Panc1 (cell line): Measurements from ENCODE around the gene ADGRD1. TPM values are rescaled to one million over a fixed set of nuclear protein-coding genes. Genes with fewer than 3 reads are reported as not detected.

Experiments used
- ATAC-seq: fragments of 200-7000 bp; cut with Tn5 transposase; 2 replicates; pipeline ENCODE4 v1.9.1; 2020; ENCODE audit warnings: mild to moderate bottlenecking, moderate library complexity
- BruUV-seq: library from RNA; stranded (reverse); fragments of 400-500 nt; replicated peaks from 2 replicates; lab custom pipeline; 2021; lab: Mats Ljungman, UMichigan
- CTCF ChIA-PET: fragments of 300-600 bp; sonication (Branson Sonifier 250); formaldehyde crosslinking; loops from one replicate; lab custom pipeline; 2022; ENCODE audit warnings: antibody characterized with exemption; lab: Charles Lee
- POLR2A ChIA-PET: fragments of 300-600 bp; sonication (Branson Sonifier 250); formaldehyde crosslinking; loops from one replicate; lab custom pipeline; 2022; ENCODE audit warnings: antibody characterized with exemption; lab: Charles Lee
- DNase-seq: peaks from one replicate; pipeline ENCODE4 v3.0.0-alpha.2; 2010; ENCODE audit warnings: low read depth, low spot score
- H3K27ac ChIP-seq: 2 replicates; pipeline ENCODE4 v1.5.1; 2011; ENCODE audit warnings: mild to moderate bottlenecking, low read length, inconsistent platforms
- H3K27me3 ChIP-seq: fragments of 200-500 bp; sonication (Bioruptor generic); 2 replicates; pipeline ENCODE4 v1.6.0; 2014; ENCODE audit warnings: low read length, inconsistent platforms; ENCODE audit not compliant: control insufficient read depth, insufficient read depth
- H3K36me3 ChIP-seq: fragments of 200-500 bp; sonication (Bioruptor generic); 2 replicates; pipeline ENCODE4 v1.5.1; 2014; ENCODE audit warnings: inconsistent platforms, mild to moderate bottlenecking, low read length, moderate library complexity; ENCODE audit not compliant: control insufficient read depth, insufficient read depth
- H3K4me1 ChIP-seq: 2 replicates; pipeline ENCODE4 v1.5.1; 2011; ENCODE audit warnings: inconsistent platforms, mild to moderate bottlenecking, low read length, moderate library complexity; ENCODE audit not compliant: control insufficient read depth, insufficient read depth
- H3K4me3 ChIP-seq, 2 experiments: 2 replicates each; pipeline ENCODE4 v1.5.1; 2011 to 2012; ENCODE audit warnings: low read depth in 2 of 2, low read length in 2 of 2, mild to moderate bottlenecking in 2 of 2, inconsistent platforms in 1 of 2, moderate library complexity in 1 of 2
- H3K9me3 ChIP-seq: fragments of 200-500 bp; sonication (Bioruptor generic); 2 replicates; pipeline ENCODE4 v1.5.1; 2014; ENCODE audit warnings: low read depth, mild to moderate bottlenecking, inconsistent platforms, low read length, moderate library complexity; ENCODE audit not compliant: control insufficient read depth, insufficient read depth
- POLR2AphosphoS5 ChIP-seq: IDR thresholded peaks from 2 replicates; pipeline ENCODE4 v1.6.1; 2012; ENCODE audit warnings: mild to moderate bottlenecking, low read depth, low read length, moderate library complexity
- SIN3A ChIP-seq: IDR thresholded peaks from 2 replicates; pipeline ENCODE4 v1.6.1; 2012; ENCODE audit warnings: low read depth, mild to moderate bottlenecking, low read length, moderate library complexity, borderline replicate concordance; ENCODE audit not compliant: insufficient read depth
- TCF7L2 ChIP-seq: IDR thresholded peaks from 2 replicates; pipeline ENCODE4 v1.6.1; 2011; ENCODE audit warnings: mild to moderate bottlenecking, low read depth, low read length, inconsistent platforms
- in situ Hi-C: cut with HindIII; loops from 2 replicates; pipeline ENCODE4 v1.10.0; 2016; ENCODE audit warnings: low sequenced_read_pairs, low pct_unique_long_range_greater_than_20kb
- intact Hi-C: fragments of 100-400 bp; cut with micrococcal nuclease; formaldehyde crosslinking; loops from one replicate; pipeline ENCODE4 v1.10.0; 2022; ENCODE audit not compliant: unreplicated experiment
- total RNA-seq: library from RNA; stranded (reverse); gene quantifications from one replicate; pipeline ENCODE4 v1.2.1, GENCODE V29; 2021; ENCODE audit not compliant: unreplicated experiment
- TF ChIP-seq, protein P1 (sequence below): fragments of 450-650 bp; IDR thresholded peaks from 2 replicates; pipeline ENCODE4 v1.5.1; 2017; ENCODE audit warnings: mild to moderate bottlenecking
- TF ChIP-seq, protein P2 (sequence below), 2 experiments: IDR thresholded peaks; 2 replicates each; pipeline ENCODE4 v1.6.1; 2011 to 2012; ENCODE audit warnings: low read depth in 2 of 2, control low read depth in 1 of 2, low read length in 1 of 2, mild to moderate bottlenecking in 1 of 2, moderate library complexity in 1 of 2; ENCODE audit not compliant: insufficient read depth in 1 of 2

The ADGRD1 gene
- total RNA-seq, 1 experiment from 2014 or later = 0.21 TPM

DNA sequence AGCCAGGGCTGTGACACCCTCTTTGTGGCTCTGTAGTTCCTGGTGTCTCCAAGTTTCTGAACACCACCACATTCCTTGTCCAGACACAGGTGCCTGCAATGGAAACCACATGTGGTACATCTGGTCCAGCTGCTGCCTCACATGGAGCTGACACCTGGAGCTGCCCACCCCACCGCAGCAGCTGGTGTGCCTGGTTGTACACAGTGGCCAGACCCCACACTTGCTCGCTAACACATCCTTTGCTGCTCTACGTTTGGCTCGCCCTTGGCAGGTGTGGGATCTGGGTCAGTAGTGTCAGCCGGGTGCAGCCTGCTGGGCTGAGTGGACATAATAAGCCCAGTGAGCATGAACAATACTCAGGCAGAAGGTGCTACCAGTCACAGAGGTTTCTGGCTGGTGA, 198.9 kb downstream of the ADGRD1 start:
- TF ChIP-seq, protein P1, sequence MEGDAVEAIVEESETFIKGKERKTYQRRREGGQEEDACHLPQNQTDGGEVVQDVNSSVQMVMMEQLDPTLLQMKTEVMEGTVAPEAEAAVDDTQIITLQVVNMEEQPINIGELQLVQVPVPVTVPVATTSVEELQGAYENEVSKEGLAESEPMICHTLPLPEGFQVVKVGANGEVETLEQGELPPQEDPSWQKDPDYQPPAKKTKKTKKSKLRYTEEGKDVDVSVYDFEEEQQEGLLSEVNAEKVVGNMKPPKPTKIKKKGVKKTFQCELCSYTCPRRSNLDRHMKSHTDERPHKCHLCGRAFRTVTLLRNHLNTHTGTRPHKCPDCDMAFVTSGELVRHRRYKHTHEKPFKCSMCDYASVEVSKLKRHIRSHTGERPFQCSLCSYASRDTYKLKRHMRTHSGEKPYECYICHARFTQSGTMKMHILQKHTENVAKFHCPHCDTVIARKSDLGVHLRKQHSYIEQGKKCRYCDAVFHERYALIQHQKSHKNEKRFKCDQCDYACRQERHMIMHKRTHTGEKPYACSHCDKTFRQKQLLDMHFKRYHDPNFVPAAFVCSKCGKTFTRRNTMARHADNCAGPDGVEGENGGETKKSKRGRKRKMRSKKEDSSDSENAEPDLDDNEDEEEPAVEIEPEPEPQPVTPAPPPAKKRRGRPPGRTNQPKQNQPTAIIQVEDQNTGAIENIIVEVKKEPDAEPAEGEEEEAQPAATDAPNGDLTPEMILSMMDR = no peak
- TF ChIP-seq TCF7L2 (no peak), POLR2AphosphoS5 (no peak), SIN3A (no peak)
- TF ChIP-seq, protein P2, sequence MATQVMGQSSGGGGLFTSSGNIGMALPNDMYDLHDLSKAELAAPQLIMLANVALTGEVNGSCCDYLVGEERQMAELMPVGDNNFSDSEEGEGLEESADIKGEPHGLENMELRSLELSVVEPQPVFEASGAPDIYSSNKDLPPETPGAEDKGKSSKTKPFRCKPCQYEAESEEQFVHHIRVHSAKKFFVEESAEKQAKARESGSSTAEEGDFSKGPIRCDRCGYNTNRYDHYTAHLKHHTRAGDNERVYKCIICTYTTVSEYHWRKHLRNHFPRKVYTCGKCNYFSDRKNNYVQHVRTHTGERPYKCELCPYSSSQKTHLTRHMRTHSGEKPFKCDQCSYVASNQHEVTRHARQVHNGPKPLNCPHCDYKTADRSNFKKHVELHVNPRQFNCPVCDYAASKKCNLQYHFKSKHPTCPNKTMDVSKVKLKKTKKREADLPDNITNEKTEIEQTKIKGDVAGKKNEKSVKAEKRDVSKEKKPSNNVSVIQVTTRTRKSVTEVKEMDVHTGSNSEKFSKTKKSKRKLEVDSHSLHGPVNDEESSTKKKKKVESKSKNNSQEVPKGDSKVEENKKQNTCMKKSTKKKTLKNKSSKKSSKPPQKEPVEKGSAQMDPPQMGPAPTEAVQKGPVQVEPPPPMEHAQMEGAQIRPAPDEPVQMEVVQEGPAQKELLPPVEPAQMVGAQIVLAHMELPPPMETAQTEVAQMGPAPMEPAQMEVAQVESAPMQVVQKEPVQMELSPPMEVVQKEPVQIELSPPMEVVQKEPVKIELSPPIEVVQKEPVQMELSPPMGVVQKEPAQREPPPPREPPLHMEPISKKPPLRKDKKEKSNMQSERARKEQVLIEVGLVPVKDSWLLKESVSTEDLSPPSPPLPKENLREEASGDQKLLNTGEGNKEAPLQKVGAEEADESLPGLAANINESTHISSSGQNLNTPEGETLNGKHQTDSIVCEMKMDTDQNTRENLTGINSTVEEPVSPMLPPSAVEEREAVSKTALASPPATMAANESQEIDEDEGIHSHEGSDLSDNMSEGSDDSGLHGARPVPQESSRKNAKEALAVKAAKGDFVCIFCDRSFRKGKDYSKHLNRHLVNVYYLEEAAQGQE (IDR thresholded peaks at IDR 0.05; ENCODE audit: insufficient read depth in 1 of 2, low read depth in 2 of 2, low read length in 1 of 2) = no peak
- Histone ChIP-seq H3K9me3 (no peaks in the 10 kb centered on the region), H3K36me3 (no peaks in the 10 kb centered on the region), H3K27ac (no peak overlapping the region), H3K4me3 (no peak overlapping the region), H3K27me3 (peaks cover 6% of the 10 kb centered on the region; the same call in 1 of the 2 replicates), H3K4me1 (no peaks in the 10 kb centered on the region)
- ATAC-seq (no peak), DNase-seq (no peak)
- CTCF ChIA-PET = no interaction called here
- no TSS peak for BruUV-seq
- intact Hi-C loops (no loop called here), in situ Hi-C loops (no loop called here)
- POLR2A ChIA-PET = interaction anchor here (0.5 kb wide), 1 partner anchor 22 kb away, joined by 3 read pairs; no protein-coding TSS in a partner anchor

DNA sequence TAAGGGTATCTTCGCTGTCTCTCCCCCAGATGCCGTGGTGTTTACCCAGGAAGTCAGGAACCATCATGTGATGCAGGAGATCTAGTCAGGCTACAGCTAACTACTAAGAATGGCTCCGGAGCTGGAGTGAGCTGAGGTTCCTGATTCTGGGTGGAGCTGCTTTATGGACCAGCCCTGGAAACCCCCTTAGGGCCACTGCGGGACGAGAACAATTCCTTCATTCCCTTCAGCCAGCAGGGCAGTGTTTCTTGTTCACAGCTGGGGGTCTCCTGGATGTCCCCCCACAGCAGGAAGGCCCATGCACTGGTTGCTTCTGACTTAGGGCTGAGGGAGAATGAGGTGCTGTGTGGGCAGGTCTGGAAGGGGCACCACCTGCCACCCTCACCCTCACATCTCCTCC, 199.3 kb downstream of the ADGRD1 start:
- ATAC-seq (no peak), DNase-seq (no peak)
- POLR2A ChIA-PET = no interaction called here
- H3K4me3 ChIP-seq = no peak overlapping the region
- in situ Hi-C loops = no loop called here
- TF ChIP-seq TCF7L2 (no peak), POLR2AphosphoS5 (no peak)
- CTCF ChIA-PET = no interaction called here
- no peaks in the 10 kb centered on the region for H3K36me3 ChIP-seq
- H3K27ac ChIP-seq = no peak overlapping the region
- intact Hi-C loops = no loop called here
- H3K27me3 ChIP-seq = peaks cover 6% of the 10 kb centered on the region; the same call in 1 of the 2 replicates
- no TSS peak for BruUV-seq
- no peaks in the 10 kb centered on the region for H3K9me3 ChIP-seq
- H3K4me1 ChIP-seq = no peaks in the 10 kb centered on the region

DNA sequence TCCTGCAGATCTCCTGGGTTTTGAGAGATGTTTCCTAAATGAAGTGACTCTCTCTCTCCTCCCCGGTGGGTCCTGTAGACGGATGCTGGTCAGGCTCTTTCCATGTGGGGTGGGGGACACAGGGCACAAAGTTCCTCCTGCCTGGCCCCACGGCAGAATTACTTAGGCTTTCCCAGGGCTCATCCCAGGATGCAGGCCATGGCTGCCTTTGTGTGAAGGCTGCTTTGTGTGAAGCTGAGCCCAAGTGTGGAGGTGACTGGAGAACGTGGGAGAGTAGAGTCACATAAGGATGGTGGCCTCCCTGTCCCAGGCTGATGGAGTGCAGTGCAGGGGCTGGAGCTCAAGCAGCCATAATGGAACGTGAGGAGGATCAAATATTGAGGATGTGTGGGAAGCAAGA, 200.2 kb downstream of the ADGRD1 start:
- DNase-seq = no peak
- BruUV-seq = no TSS peak
- Histone ChIP-seq H3K27ac (no peak overlapping the region), H3K9me3 (no peaks in the 10 kb centered on the region), H3K27me3 (peaks cover 5% of the 10 kb centered on the region; the same call in 1 of the 2 replicates), H3K36me3 (no peaks in the 10 kb centered on the region), H3K4me3 (no peak overlapping the region), H3K4me1 (no peaks in the 10 kb centered on the region)
- no peak for ATAC-seq
- intact Hi-C loops = no loop called here
- TF ChIP-seq TCF7L2 = no peak
- TF ChIP-seq, protein P1 = no peak
- TF ChIP-seq SIN3A = no peak
- TF ChIP-seq, protein P2 (IDR thresholded peaks at IDR 0.05; ENCODE audit: insufficient read depth in 1 of 2, low read depth in 2 of 2, low read length in 1 of 2) = no peak
- TF ChIP-seq POLR2AphosphoS5 = no peak
- ChIA-PET POLR2A (no interaction called here), CTCF (no interaction called here)
- in situ Hi-C loops = no loop called here
